KMS-11 (cell line): ENCODE data around the gene NUP210L.
"Not testable (repeated sequence)": the region's sequence is repeated elsewhere in the genome, so short reads cannot be mapped to it uniquely, and the experiment has no call there.

ENCODE experiments used
- H2AFZ ChIP-seq: fragments of 200-600 bp; sonication (generic); 2 replicates; pipeline ENCODE4 v1.6.1; 2016; ENCODE audit warnings: antibody characterized with exemption, mixed run types, low read depth
- H3K27ac ChIP-seq: fragments of 200-600 bp; sonication (generic); 2 replicates; pipeline ENCODE4 v1.6.1; 2016; ENCODE audit warnings: mild to moderate bottlenecking, mixed run types
- H3K27me3 ChIP-seq: fragments of 200-600 bp; sonication (generic); 2 replicates; pipeline ENCODE4 v1.6.1; 2017; ENCODE audit warnings: mild to moderate bottlenecking, low read depth, mixed run types, moderate library complexity; ENCODE audit not compliant: insufficient read depth
- H3K36me3 ChIP-seq: fragments of 200-600 bp; sonication (generic); 2 replicates; pipeline ENCODE4 v1.6.1; 2017; ENCODE audit warnings: mild to moderate bottlenecking, mixed run types; ENCODE audit not compliant: insufficient read depth
- H3K4me1 ChIP-seq: fragments of 200-600 bp; sonication (generic); 2 replicates; pipeline ENCODE4 v1.6.1; 2016; ENCODE audit warnings: mild to moderate bottlenecking, low read depth, mixed run types; ENCODE audit not compliant: poor library complexity, severe bottlenecking
- H3K4me2 ChIP-seq: fragments of 200-600 bp; sonication (generic); 2 replicates; pipeline ENCODE4 v1.7.0; 2016; ENCODE audit warnings: mild to moderate bottlenecking, mixed run types
- H3K4me3 ChIP-seq: fragments of 200-600 bp; sonication (generic); IDR thresholded peaks from 2 replicates; pipeline ENCODE4 v1.6.1; 2017; ENCODE audit warnings: low read depth, low read length, mixed read lengths; ENCODE audit not compliant: insufficient read depth
- H3K79me2 ChIP-seq: fragments of 200-600 bp; sonication (generic); 2 replicates; pipeline ENCODE4 v1.6.1; 2016; ENCODE audit warnings: low read depth, mixed run types; ENCODE audit not compliant: insufficient read depth
- H3K9ac ChIP-seq: fragments of 200-600 bp; sonication (generic); 2 replicates; pipeline ENCODE4 v1.6.1; 2016; ENCODE audit warnings: mild to moderate bottlenecking, mixed run types
- H4K20me1 ChIP-seq: fragments of 200-600 bp; sonication (generic); 2 replicates; pipeline ENCODE4 v1.6.1; 2016; ENCODE audit warnings: mild to moderate bottlenecking, mixed run types; ENCODE audit not compliant: insufficient read depth
- CTCF ChIP-seq: fragments of 200-600 bp; sonication (generic); conservative IDR thresholded peaks from 2 replicates; pipeline ENCODE4 v1.6.1; 2017; ENCODE audit warnings: low read depth, mild to moderate bottlenecking, antibody characterized with exemption, low read length, moderate library complexity, mixed read lengths

The NUP210L gene

GRCh38 chr1:153985941-153986761 is 168.7 kb downstream of the NUP210L start, which contains the start of gene RAB13:
Gene RAB13 (minus strand): TSS chr1:153986339. CDS start chr1:153986236, 103 bp downstream.
- no peak for TF ChIP-seq CTCF
- peaks cover 8% of the 10 kb centered on the region; the same call in 1 of the 2 replicates for H3K27me3 ChIP-seq
- peak within 1 kb of the TSS; percentile 84 for H2AFZ ChIP-seq
- H3K36me3 ChIP-seq: no peaks in the 10 kb centered on the region
- no peaks in the 10 kb centered on the region for H4K20me1 ChIP-seq
- H3K4me3 ChIP-seq: peak within 1 kb of the TSS; percentile 98
- H3K4me2 ChIP-seq: peak within 1 kb of the TSS; percentile 59
- peak within 1 kb of the TSS; percentile 71 for H3K27ac ChIP-seq
- peak within 1 kb of the TSS; percentile 35; the same call in 1 of the 2 replicates for H3K9ac ChIP-seq
- H3K79me2 ChIP-seq: peaks cover 6% of the 10 kb centered on the region
- peaks cover 15% of the 10 kb centered on the region for H3K4me1 ChIP-seq

- no peak for TF ChIP-seq CTCF
- Histone ChIP-seq H4K20me1 (no peaks in the 10 kb centered on the region), H3K36me3 (no peaks in the 10 kb centered on the region), H3K4me1 (peaks cover 15% of the 10 kb centered on the region), H3K27me3 (peaks cover 8% of the 10 kb centered on the region; the same call in 1 of the 2 replicates), H3K4me3 (no peak overlapping the region), H3K79me2 (no peaks in the 10 kb centered on the region), H3K4me2 (no peak overlapping the region), H2AFZ (no peak overlapping the region), H3K27ac (no peak overlapping the region), H3K9ac (no peak overlapping the region)
These were observed 169.4 kb downstream of the NUP210L start for GRCh38 chr1:153985341-153985912.

- Histone ChIP-seq H3K4me1 (peaks cover 9% of the 10 kb centered on the region), H3K27ac (no peak overlapping the region), H3K9ac (no peak overlapping the region), H3K36me3 (no peaks in the 10 kb centered on the region), H3K79me2 (no peaks in the 10 kb centered on the region), H3K4me2 (no peak overlapping the region), H3K4me3 (no peak overlapping the region), H2AFZ (no peak overlapping the region), H4K20me1 (no peaks in the 10 kb centered on the region), H3K27me3 (peaks cover 8% of the 10 kb centered on the region; the same call in 1 of the 2 replicates)
- TF ChIP-seq CTCF: no peak; the same call in 1 of the 2 replicates
These were observed 170.6 kb downstream of the NUP210L start for GRCh38 chr1:153984123-153984894.

GRCh38 chr1:153981735-153982134 is 173.1 kb downstream of the NUP210L start:
- H3K36me3 ChIP-seq, H3K27ac ChIP-seq, H3K27me3 ChIP-seq, H2AFZ ChIP-seq, H4K20me1 ChIP-seq, H3K9ac ChIP-seq, H3K4me3 ChIP-seq, H3K79me2 ChIP-seq, H3K4me2 ChIP-seq: not testable (repeated sequence)
- peaks cover 11% of the 10 kb centered on the region for H3K4me1 ChIP-seq

- H3K36me3 ChIP-seq, H4K20me1 ChIP-seq, H3K27me3 ChIP-seq, H3K27ac ChIP-seq, H3K9ac ChIP-seq, H3K4me3 ChIP-seq, H2AFZ ChIP-seq: not testable (repeated sequence)
- Histone ChIP-seq H3K4me2 (peak overlapping the region; percentile 56; the same call in 1 of the 2 replicates), H3K79me2 (peaks cover 21% of the 10 kb centered on the region), H3K4me1 (peaks cover 23% of the 10 kb centered on the region)
These were observed 175.8 kb downstream of the NUP210L start for GRCh38 chr1:153979091-153979490.
